Stimulated activated CD4-positive, alpha-beta T cell treated with anti-CD3 and anti-CD28 coated beads, Interleukin-2, amount 100 ng/mL, for 24 hours (primary cell): ENCODE data around the gene GTF3C4.

Source experiments
- DNase-seq, 2 donors: peaks; one replicate each; pipeline ENCODE4 v3.0.0-alpha.2; 2020

GTF3C4 gene

DNA sequence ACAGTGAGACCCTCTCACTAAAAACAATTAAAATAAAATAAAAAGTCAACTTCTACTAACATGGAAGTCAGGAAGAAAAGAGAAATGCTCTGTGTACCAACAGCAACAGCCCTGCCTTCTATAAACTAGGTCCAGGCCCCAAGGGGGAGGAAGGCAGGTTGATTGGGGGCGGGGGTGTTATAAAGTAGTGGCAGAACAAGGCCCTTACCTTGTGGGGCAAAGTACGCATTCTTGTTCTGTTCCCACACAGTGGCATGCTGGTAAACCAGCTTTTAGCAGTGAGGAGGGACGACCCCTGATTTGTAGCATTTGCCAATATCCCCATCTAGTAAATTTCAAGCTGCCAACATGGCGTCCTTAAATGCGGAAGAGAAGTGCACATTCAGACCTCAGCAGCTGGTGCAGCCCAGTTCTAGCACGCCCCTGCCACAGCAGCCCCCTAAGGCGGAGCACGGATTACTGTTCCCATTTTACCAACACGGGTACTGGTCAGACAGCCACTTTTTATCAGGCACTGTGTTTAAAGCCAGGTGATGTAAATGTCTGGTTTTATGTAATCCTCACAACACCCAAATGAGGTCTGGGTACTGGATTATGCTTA lies 69.5 kb downstream of the GTF3C4 start:
- no peak for DNase-seq

- no peak for DNase-seq
Measured at GRCh38 chr9:132740526-132741309, 70.5 kb downstream of the GTF3C4 start.

- no peak for DNase-seq
Measured at GRCh38 chr9:132742821-132743311, 72.6 kb downstream of the GTF3C4 start.

DNA sequence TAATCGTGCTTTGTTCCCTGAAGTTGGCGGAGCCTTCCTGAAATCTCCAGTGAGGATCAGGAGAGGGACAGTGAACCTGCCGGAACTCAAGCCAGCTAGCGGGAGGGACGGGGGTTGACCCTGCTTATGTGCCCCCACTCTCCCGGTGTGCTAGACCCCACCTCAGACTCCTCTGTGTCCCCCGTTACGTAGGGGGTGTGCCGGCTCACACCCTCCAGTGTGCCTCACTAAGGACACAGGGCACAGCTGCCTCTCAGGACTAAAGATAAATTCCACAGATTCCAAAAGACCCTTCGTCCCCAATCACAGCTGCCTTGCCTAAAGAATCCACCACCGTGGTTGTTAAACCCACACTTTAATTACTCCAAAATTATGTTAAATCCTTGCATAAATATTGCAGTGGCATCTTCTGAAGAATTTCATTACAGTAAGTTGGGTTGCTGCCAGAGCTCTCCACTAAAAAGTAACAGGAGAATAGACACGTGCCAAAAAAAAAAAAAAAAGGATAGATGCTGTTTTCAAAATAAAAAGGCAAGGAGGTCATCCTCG lies 73.7 kb downstream of the GTF3C4 start:
- no peak for DNase-seq
